GM19395 (cell line): Measurements from ENCODE around the gene FLYWCH1.
A peak's percentile ranks its signal among the peaks of the same experiment; 100 is the strongest.
"Not testable (repeated sequence)": the region's sequence is repeated elsewhere in the genome, so short reads cannot be mapped to it uniquely, and the experiment has no call there.

Source experiments
- ATAC-seq: cut with Tn5 transposase; IDR thresholded peaks from one replicate; pipeline ENCODE4 v1.9.1; 2021; ENCODE audit warnings: mild to moderate bottlenecking, moderate library complexity; ENCODE audit not compliant: unreplicated experiment

The FLYWCH1 gene

DNA sequence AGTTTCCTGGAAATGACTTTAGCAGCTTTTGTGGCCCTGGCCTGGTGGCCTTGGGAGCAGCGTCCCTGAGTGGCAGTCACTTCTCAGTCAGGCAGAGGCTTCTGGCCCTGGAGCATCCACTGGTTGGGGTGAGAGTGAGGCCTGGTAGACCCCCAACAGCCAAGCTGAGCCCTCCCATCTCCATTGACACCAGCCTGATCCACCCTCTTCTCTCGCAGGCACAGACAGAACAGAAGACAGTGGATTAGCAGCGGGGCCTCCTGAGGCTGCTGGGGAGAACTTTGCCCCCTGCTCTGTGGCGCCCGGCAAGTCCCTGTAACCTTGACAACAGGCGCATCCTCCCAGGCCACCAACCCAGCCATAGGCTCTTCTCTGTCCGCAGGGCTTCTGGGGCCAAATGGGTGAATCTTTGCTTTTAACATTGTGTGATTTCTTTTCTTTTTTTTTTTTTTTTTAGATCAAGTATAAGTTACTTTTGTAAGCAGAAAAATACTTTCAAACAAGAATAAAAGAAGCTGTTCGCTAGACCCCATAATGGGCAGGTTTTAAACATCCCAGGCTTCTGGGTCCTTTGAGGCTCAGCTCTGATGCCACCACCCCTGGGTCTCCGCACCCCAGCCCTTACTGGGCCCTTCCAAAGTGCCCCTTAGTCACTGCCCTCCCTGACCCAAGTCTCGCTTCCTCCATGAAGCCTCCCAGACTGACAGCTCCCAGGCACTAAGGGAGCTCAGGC lies 12.7 kb upstream of the FLYWCH1 start:
- ATAC-seq: no peak

DNA sequence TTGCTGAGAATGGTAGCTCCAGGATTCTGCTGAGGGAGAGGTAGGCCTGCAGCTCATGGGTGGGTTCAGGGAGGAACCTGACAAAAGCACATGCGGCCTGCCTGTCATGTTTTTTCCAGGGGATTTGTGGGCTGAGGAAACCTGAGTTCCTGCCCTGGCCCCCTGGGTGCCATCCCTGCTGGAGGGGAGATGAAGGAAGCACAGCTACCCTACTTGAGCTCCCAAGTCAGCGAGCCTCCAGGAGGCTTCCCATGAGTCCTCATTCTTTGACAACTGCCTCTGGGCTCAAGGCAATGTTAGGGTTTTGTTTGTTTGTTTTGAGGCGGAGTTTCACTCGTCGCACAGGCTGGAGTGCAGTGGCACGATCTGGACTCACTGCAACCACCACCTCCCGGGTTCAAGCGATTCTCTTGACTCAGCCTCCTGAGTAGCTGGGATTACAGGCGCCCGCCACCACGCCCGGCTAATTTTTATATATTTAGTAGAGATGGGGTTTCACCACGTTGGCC lies 12.1 kb upstream of the FLYWCH1 start:
- ATAC-seq: no peak

DNA sequence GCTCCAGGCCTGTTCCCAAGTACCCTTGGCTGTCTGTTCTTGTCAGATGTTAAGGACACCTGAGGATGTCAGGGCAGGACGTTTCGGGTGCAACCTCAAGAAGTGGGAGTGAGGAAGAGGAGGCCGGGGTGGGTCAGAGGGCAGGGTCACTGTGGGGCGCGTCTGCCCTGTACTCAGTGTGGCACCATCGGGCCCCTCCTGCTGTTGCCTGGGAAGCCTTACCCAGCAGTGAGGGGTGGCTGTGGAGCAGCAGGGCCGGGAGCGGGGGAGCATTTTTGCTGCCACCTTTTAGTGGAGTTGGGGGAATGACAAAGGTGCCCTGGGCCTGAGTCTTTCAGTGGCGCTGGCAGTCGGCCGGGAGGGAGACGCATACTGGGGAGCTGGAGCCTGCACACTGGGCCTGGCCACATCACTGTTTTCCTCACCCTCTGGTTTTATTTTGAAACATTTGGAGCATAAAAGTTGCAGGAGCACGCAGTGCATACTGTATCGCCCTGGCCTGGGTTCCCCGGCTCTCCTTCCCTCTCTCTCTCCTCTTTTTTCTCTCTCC lies 11.1 kb upstream of the FLYWCH1 start:
- ATAC-seq: no peak

DNA sequence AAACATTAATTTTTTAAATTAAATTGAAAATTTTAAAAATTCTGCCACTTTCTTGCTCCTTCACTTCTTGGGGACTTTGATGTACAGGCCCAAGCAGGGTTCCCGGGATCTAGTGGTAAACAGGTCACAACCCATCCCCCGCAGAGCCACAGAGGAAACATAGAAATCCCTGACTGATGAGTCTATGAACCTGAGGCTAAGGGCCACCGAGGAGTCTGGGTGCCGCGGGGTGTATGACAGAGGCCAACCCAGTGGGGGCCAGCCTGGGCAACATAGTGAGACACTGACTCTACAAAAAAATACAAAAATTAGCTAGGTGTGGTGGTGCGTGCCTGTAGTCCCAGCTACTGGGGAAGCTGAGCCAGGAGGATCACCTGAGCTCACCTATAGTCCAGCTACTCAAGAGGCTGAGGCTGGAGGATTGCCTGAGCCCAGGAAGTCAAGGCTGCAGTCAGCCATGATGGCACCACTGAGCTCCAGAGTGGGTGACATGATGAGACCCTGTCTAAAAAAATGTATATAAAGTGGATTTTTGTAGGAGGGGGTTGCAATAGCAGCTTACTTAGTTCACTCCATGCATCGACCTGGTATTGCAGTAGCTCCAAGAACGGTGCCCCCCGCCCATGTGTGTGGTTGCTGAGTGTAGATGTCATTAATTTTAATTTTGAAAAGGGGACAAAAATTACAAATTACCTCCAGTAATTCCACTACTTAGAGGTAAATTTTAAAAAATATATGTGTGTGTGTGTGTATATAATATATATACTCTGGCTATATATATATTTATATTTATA lies 9.2 kb upstream of the FLYWCH1 start:
- no peak for ATAC-seq

DNA sequence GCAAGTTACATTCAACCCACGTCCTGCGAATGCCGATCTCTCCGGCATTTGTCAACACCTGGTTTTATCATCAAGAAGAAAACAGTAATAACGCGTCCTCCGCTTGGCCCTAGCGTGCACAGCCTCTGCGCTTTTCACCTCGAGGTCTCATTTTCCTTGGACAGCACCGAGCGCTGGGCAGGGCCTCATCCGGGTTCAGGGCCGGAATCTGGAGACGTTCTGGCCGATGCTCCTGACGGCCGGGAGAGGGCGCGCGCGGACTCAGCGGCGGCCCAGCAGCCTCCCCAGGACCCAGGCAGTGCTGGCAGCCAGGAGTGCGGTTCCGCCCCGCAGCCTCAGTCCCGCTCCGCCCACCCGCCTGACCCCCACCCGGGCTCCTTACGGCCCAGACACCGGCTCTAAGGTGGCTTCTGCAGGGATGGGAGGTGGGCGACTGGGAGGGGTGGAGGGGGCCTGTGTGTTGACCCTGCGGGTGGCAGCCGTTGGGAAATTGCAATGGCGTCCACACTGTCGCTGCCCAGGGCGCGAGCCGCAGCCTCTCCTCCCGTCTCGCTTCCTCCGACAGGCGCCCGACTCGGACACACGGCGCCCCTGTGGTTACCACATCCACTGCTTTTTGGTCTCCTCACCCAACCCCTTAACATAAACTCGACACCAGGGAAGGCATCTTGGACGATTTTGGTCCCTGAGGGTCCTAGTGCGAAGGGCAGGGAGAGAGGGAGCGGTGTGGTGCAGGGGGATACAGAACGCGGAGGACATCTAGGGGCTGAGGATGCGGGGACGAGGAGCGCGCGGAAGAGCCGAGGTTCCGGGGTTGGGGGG lies 7.4 kb upstream of the FLYWCH1 start:
- ATAC-seq: no peak

DNA sequence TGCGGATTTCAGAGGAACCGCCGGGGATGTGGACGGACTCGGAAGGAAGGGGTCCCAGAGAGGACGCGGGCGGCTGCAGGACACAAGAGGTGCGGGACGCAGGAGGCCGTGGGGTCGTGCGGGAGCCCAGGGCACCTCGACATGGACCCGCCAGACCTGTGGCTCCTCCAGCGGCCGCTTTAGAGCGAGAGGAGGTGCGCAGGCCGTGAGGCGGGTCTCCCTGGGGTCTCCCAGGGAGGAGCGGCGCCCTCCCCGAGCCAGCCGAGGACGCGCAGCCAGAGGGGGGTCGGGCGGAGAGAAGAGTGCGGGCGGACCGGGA lies 6.8 kb upstream of the FLYWCH1 start:
- peak; percentile 29 for ATAC-seq

DNA sequence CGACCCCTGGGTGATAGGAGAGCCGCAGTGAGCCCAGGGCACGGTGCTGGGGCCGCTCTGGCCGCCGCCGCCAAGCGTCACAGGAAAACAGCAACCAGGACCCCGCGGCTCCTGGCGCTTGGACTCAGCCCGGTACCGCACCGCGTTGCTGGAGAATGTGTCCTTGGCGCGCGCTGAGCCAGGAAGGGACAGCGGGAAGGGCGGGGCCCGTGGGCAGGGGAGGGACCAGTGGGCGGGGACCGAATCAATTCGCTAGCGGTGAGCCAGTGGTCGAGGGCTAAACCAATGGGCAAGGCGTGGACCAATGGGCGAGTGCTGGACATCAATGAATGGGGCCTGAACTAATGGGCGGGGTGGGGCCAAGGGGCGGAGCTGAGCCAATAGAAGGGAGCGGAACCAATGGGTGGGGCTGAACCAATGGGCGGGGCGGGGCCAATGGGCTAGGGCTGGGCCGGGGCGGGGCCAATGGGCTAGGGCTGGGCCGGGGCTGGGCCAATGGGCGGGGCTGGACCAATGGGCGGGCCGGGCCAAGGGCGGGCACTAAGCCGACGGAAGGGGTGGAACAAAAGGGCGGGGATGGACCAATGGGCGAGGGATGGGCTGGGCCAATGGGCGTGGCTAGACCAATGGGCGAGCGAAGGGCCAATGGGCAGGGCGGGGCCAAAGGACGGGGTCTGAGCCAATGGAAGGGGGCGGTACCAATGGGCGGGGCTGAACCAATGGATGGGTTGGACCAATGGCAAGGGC lies 6.3 kb upstream of the FLYWCH1 start:
- ATAC-seq: peak; percentile 65

DNA sequence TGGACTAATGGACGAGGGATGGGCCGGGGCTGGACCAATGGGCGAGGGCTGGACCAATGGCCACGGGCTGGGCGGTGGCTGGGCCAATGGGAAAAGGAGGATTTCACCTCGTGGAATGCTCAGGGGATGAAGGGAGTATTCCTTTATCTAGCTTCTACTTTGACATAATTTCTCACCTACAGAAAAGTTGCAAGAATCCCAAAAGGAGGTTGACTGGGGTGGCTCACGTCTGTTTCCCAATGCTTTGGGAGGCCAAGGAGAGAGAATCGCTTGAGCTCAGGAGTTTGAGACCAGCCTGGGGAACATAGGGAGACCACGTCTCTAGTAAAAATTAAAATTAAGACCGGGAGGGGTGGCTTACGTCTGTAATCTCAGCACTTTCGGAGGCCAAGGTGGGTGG lies 5.7 kb upstream of the FLYWCH1 start:
- ATAC-seq: peak; percentile 1

DNA sequence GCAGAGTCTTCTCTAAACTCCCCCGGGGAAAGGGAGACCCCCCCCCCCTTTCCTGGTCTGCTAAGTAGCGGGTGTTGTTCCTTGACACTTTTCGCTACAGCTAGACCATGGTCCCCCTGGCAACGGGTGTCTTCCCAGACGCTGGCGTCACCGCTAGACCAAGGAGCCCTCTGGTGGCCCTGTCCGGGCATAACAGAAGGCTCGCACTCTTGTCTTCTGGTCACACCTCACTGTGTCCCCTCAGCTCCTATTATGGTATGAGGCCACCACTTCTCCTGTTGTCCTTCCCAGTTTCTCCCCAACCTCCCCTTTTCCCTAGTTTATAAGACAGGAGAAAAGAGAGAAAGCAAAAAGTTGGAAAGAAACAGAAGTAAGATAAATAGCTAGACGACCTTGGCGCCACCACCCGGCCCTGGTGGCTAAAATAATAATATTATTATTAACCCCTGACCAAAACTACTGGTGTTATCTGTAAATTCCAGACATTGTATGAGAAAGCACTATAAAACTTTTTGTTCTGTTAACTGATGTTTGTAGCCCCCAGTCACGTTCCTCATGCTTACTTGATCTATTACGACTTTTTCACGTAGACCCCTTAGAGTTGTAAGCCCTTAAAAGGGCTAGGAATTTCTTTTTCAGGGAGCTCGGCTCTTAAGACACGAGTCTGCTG lies 4.5 kb upstream of the FLYWCH1 start:
- not testable (repeated sequence) for ATAC-seq

DNA sequence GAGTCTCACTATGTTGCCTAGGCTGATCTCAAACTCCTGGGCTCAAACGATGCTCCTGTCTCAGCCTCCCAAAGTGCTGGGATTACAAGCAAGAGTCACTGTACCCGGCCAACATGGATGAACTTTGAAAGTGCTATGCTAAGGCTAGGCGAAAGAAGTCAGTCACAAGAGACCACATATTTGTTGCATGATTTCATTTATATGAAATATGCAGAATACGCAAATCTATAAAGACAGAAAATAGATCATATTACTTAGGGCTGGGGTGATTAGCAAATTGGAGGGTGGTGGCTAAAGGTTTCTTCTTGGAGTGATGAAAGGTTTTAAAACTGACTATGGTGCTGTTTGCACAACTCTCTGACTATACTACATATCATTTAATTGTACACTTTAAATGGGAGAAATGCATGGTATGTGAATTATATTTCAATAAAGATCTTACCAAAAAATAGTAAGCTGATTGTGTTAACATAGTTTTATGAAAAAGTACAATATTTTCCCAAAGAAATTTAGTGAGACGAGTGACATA lies 1.2 kb upstream of the FLYWCH1 start:
- ATAC-seq: no peak

DNA sequence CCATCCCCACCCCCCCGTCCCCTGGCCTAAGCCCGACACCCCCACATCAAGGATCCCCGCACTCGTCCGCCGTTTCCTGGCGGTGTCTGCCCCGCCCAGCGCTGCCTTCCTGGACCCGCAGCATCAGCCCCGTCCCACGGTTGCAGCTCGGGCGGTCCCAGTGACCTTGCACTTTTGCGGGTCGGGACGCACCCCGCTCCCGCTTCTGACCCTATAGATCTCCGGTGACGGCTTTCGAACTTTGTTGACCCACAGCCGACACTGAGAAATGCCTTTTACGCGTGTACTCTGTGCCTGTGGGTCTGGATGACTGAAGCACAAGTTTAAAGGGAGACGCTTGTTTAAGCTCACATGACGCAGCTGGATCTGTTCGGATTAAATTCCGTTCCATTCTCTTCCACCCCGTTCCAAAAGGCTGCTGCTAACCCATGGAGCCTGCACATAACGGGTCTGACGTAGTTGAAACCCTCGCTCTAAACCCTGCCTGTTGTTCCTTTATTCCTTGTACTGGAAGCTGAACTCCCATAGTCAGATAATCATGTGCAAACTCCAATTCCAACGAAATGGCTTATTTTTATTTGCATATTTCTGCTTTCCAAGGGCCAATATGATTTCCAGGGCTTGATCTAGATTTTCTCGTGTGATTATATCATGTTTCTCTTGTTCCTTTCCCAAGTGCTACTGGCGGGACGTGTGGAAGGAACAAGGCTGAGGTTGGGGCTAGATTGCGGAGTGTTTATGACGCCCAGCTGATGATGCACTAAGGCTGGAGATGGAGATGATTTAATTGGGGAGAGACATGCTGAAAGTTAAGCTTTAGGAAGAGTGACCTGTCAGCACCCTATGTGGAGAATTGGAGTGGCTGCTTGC lies 834 bp downstream of the FLYWCH1 start:
- peak; percentile 16 for ATAC-seq

DNA sequence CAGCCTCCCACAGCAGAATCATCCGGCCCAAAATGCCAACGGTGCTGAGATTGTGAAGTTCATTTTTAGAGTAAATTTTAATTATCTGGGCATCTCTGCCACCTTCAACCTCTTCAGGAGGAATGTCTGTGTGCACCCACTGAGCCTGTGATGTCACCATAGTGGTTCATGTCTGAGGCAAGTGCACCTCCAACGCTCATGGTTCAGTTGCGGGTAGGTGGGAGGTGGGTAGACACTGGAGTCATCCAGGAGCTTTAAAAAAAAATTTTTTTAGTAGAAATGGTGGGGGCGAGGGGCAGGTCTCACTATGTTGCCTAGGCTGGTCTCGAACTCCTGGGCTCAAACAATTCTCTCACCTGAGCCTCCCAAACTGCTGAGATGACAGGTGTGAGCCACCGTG lies 1.9 kb downstream of the FLYWCH1 start:
- ATAC-seq: no peak

DNA sequence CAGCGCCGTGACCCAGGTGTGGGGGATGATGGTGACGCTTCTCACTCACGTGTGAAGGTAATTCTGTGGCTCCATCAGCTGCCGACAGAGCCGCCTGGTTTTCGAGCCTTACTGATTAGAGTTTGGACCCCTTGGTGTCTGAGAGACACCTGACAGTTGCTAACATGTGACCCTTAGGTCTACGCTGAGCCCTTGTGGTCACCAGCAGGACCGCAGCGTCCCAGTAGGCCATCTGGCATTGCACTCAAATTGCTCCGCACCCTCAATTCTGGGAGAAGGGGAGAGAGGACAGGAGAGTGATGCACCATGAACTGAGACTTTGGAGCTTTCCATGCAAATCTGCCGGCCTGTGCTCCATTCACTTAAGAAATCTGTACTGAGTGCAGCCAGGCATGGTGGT lies 2.5 kb downstream of the FLYWCH1 start:
- ATAC-seq: no peak

DNA sequence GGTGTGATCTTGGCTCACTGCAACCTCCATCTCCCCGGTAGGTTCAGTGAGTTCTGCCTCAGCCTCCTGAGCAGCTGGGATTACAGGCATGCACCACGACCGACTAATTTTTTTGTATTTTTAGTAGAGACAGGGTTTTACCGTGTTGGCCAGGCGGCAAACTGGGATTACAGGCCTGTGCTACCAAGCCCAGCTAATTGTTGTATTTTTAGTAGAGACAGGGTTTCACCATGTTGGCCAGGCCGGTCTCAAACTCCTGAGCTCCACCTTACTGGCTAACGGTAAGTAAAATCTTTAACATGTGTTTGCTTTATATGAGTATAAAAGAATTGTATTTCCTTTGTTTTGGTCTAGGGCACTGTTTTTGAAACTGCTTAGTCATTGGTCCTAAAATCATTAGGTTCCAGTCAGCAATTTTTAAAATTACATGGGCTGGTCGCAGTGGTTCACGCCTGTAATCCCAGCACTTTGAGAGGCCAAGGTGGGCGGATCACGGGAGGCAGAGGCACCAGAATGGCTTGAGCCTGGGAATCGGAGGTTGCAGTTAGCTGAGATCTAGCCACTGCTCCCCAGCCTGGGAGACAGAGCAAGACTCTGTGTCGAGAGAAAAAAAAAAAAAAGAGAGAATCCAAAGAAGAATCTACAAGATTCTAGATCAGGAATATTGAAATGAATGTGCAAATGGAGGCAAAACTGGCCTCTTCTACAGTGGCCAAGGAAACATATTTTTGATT lies 3.6 kb downstream of the FLYWCH1 start:
- ATAC-seq: no peak

DNA sequence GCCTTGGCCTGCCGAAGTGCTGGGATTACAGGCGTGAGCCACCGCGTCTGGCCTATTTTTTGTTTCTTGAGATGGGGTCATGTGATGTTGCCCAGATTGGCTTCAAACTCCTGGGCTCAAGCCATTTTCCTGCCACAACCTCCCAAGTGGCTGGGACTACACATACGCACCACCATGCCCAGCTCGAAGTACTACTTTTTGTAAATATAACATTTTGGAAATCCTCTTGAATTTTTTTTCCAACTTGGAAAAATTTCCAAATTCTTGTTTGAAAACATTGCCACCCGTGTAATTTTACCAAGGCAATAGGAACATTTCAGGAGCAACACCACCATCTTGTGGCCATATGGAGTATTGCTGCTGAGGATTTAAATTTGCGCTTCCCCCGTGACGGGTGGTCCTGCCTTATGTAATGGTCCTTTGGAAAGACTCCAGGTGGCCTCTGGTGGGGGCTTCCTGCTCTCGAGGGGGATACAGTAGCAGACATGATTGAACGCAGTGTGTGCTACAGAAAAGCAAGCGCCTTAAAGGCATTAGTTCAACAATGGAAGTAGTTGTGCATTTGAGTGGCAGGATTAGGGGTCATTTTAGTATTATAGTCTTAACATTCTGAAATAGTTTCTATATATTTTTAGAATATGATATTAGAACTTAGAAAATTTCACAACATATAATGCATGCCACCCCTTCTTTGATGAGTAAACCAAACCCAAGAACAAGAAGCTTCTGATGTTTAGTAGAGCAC lies 8.0 kb downstream of the FLYWCH1 start:
- ATAC-seq: no peak

DNA sequence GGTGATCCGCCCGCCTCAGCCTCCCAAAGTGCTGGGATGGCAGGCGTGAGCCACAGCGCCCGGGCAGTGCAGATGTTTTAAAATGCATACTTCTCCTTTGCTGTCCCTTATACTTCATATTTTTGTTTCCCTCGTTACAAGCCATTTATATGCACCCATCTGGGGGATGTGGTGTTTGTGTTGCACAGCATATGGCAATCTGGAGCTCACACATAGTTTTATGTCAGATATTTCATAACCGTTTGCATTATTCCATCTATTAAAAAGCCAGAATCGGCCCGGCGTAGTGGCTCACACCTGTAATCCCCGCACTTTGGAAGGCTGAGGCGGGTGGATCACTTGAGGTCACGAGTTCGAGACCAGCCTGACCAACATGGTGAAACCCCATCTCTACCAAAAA lies 11.8 kb downstream of the FLYWCH1 start:
- ATAC-seq: no peak
